IPS-NIHi7 (cell line): ENCODE data around the gene B4GAT1.
"Not testable (repeated sequence)": the region's sequence is repeated elsewhere in the genome, so short reads cannot be mapped to it uniquely, and the experiment has no call there.

Experiments used
- DNase-seq: peaks from one replicate; pipeline ENCODE4 v3.0.0; 2012; ENCODE audit warnings: mixed read lengths; ENCODE audit errors: extremely low spot score

B4GAT1 gene

GRCh38 chr11:66347425-66348276, at the start of gene B4GAT1:
B4GAT1 (minus strand) TSS chr11:66347629; CDS start chr11:66347545, 84 bp downstream.
- peak; percentile 80 for DNase-seq

GRCh38 chr11:66393954-66394353, 46.5 kb upstream of the B4GAT1 start:
- DNase-seq: no peak

GRCh38 chr11:66391322-66391721, 43.9 kb upstream of the B4GAT1 start:
- DNase-seq: no peak

- peak; percentile 74 for DNase-seq
Observed at GRCh38 chr11:66388780-66389386, 41.5 kb upstream of the B4GAT1 start.

GRCh38 chr11:66386171-66387069, 39.0 kb upstream of the B4GAT1 start:
- DNase-seq: peak; percentile 69

- DNase-seq: not testable (repeated sequence)
Observed at GRCh38 chr11:66384316-66384715, 36.9 kb upstream of the B4GAT1 start.

GRCh38 chr11:66380264-66380663, 32.8 kb upstream of the B4GAT1 start:
- not testable (repeated sequence) for DNase-seq

GRCh38 chr11:66373690-66374287, 26.4 kb upstream of the B4GAT1 start:
- DNase-seq: not testable (repeated sequence)

GRCh38 chr11:66373265-66373664, 25.8 kb upstream of the B4GAT1 start:
- DNase-seq: no peak

- peak; percentile 91 for DNase-seq
Observed at GRCh38 chr11:66371627-66372415, 24.4 kb upstream of the B4GAT1 start, which contains the start of gene SLC29A2. SLC29A2 (minus strand) TSS chr11:66371760; CDS start chr11:66371591, 169 bp downstream.

GRCh38 chr11:66369073-66369894, 21.9 kb upstream of the B4GAT1 start:
- DNase-seq: peak; percentile 4

GRCh38 chr11:66368484-66368883, 21.1 kb upstream of the B4GAT1 start:
- DNase-seq: no peak

- no peak for DNase-seq
Observed at GRCh38 chr11:66367561-66368312, 20.3 kb upstream of the B4GAT1 start.

GRCh38 chr11:66366844-66367477, 19.5 kb upstream of the B4GAT1 start:
- no peak for DNase-seq

- DNase-seq: no peak
Observed at GRCh38 chr11:66365711-66366619, 18.5 kb upstream of the B4GAT1 start.

- DNase-seq: no peak
Observed at GRCh38 chr11:66365166-66365565, 17.7 kb upstream of the B4GAT1 start.

- DNase-seq: peak; percentile 93
Observed at GRCh38 chr11:66363805-66364535, 16.5 kb upstream of the B4GAT1 start.
